PC-3 (cell line): Measurements from ENCODE around the gene VWA8. TPM values are rescaled to one million over a fixed set of nuclear protein-coding genes. Genes with fewer than 3 reads are reported as not detected.

ENCODE experiments used
- ATAC-seq: fragments of 200-7000 bp; cut with Tn5 transposase; 2 replicates; pipeline ENCODE4 v1.9.1; 2020; ENCODE audit warnings: mild to moderate bottlenecking, moderate library complexity
- BruUV-seq: library from RNA; stranded (reverse); fragments of 400-500 nt; replicated peaks from 2 replicates; lab custom pipeline; 2021; lab: Mats Ljungman, UMichigan
- CTCF ChIA-PET: fragments of 300-600 bp; sonication (Branson Sonifier 250); formaldehyde crosslinking; loops from one replicate; lab custom pipeline; 2022; ENCODE audit warnings: antibody characterized with exemption; lab: Charles Lee
- POLR2A ChIA-PET: fragments of 300-600 bp; sonication (Branson Sonifier 250); formaldehyde crosslinking; loops from one replicate; lab custom pipeline; 2022; ENCODE audit warnings: antibody characterized with exemption; ENCODE audit not compliant: unreplicated experiment; lab: Charles Lee
- DNase-seq: peaks from one replicate; pipeline ENCODE4 v3.0.0-alpha.2; 2015
- H2AFZ ChIP-seq: fragments of 300-600 bp; sonication (generic); 2 replicates; pipeline ENCODE4 v1.6.0; 2016; ENCODE audit warnings: antibody characterized with exemption, low read length
- H3F3A ChIP-seq: fragments of 300-600 bp; sonication (generic); one replicate; pipeline ENCODE4 v1.6.0; 2017; ENCODE audit warnings: antibody characterized with exemption, low read length, control low read depth, mild to moderate bottlenecking; ENCODE audit not compliant: unreplicated experiment
- H3K27ac ChIP-seq: fragments of 300-600 bp; sonication (generic); 2 replicates; pipeline ENCODE4 v1.5.1; 2016; ENCODE audit warnings: mild to moderate bottlenecking, low read length
- H3K27me3 ChIP-seq: fragments of 300-600 bp; sonication (generic); 2 replicates; pipeline ENCODE4 v1.6.1; 2016; ENCODE audit warnings: low read length, mixed read lengths
- H3K36me3 ChIP-seq: fragments of 300-600 bp; sonication (generic); 2 replicates; pipeline ENCODE4 v1.6.1; 2016; ENCODE audit warnings: low read depth, mixed run types, low read length, mixed read lengths
- H3K4me1 ChIP-seq: fragments of 300-600 bp; sonication (generic); 2 replicates; pipeline ENCODE4 v1.5.1; 2016; ENCODE audit warnings: low read length; ENCODE audit not compliant: insufficient read depth
- H3K4me2 ChIP-seq: fragments of 300-600 bp; sonication (generic); 2 replicates; pipeline ENCODE4 v1.6.0; 2016; ENCODE audit warnings: low read length
- H3K4me3 ChIP-seq: fragments of 300-600 bp; sonication (generic); 2 replicates; pipeline ENCODE4 v1.5.1; 2016; ENCODE audit warnings: mild to moderate bottlenecking, low read length, mixed read lengths
- H3K79me2 ChIP-seq: fragments of 300-600 bp; sonication (generic); 2 replicates; pipeline ENCODE4 v1.6.1; 2017; ENCODE audit warnings: low read length, mixed read lengths
- H3K9ac ChIP-seq: fragments of 300-600 bp; sonication (generic); 2 replicates; pipeline ENCODE4 v1.6.0; 2016; ENCODE audit warnings: mild to moderate bottlenecking, low read length
- H3K9me2 ChIP-seq: fragments of 300-600 bp; sonication (generic); replicated peaks from 2 replicates; pipeline ENCODE4 v1.6.1; 2016; ENCODE audit warnings: mixed run types, low read length, mixed read lengths
- H3K9me3 ChIP-seq: fragments of 300-600 bp; sonication (generic); 2 replicates; pipeline ENCODE4 v1.6.1; 2016; ENCODE audit warnings: low read length, mixed read lengths
- H4K20me1 ChIP-seq: fragments of 300-600 bp; sonication (generic); 2 replicates; pipeline ENCODE4 v1.6.1; 2016; ENCODE audit warnings: low read length, mixed read lengths
- EZH2 ChIP-seq: fragments of 300-600 bp; sonication (generic); IDR thresholded peaks from one replicate; pipeline ENCODE4 v1.6.1; 2017; ENCODE audit warnings: antibody characterized with exemption, mild to moderate bottlenecking, low read length; ENCODE audit not compliant: unreplicated experiment
- EZH2phosphoT487 ChIP-seq: fragments of 300-600 bp; sonication (generic); IDR thresholded peaks from 2 replicates; pipeline ENCODE4 v1.6.1; 2018; ENCODE audit warnings: mild to moderate bottlenecking, antibody characterized with exemption, low read length, borderline replicate concordance
- intact Hi-C: fragments of 100-400 bp; cut with micrococcal nuclease; formaldehyde crosslinking; loops from 2 replicates; pipeline ENCODE4 v1.9.0; 2023
- total RNA-seq: library from RNA; depleted of rRNA; stranded (reverse); fragments of >200 nt; gene quantifications from 2 replicates; pipeline ENCODE4 v1.2.3, GENCODE V29; 2014
- TF ChIP-seq, protein P1 (sequence below): fragments of 300-600 bp; sonication (generic); conservative IDR thresholded peaks from 2 replicates; pipeline ENCODE4 v1.5.1; 2017; ENCODE audit warnings: antibody characterized with exemption, low read depth, mild to moderate bottlenecking, low read length

Gene VWA8
- total RNA-seq, 1 experiment from 2014 or later, result 10.0 TPM

- H3K27ac ChIP-seq, result no peak overlapping the region
- H3K36me3 ChIP-seq, result no peaks in the 10 kb centered on the region
- POLR2A ChIA-PET, result no interaction called here
- H4K20me1 ChIP-seq, result no peaks in the 10 kb centered on the region
- DNase-seq (no peak), ATAC-seq (no peak)
- H3K9me2 ChIP-seq, result no peaks in the 10 kb centered on the region
- H3K27me3 ChIP-seq, result no peaks in the 10 kb centered on the region
- CTCF ChIA-PET, result interaction anchor here (0.7 kb wide), 1 partner anchor 291 kb away, joined by 3 read pairs; no protein-coding TSS in a partner anchor
- H3F3A ChIP-seq, result no peaks in the 10 kb centered on the region
- H3K79me2 ChIP-seq, result no peaks in the 10 kb centered on the region
- intact Hi-C loops, result no loop called here
- H3K4me3 ChIP-seq, result no peak overlapping the region
- H3K4me1 ChIP-seq, result no peaks in the 10 kb centered on the region
- no peak for TF ChIP-seq EZH2phosphoT487
- TF ChIP-seq, protein P1, sequence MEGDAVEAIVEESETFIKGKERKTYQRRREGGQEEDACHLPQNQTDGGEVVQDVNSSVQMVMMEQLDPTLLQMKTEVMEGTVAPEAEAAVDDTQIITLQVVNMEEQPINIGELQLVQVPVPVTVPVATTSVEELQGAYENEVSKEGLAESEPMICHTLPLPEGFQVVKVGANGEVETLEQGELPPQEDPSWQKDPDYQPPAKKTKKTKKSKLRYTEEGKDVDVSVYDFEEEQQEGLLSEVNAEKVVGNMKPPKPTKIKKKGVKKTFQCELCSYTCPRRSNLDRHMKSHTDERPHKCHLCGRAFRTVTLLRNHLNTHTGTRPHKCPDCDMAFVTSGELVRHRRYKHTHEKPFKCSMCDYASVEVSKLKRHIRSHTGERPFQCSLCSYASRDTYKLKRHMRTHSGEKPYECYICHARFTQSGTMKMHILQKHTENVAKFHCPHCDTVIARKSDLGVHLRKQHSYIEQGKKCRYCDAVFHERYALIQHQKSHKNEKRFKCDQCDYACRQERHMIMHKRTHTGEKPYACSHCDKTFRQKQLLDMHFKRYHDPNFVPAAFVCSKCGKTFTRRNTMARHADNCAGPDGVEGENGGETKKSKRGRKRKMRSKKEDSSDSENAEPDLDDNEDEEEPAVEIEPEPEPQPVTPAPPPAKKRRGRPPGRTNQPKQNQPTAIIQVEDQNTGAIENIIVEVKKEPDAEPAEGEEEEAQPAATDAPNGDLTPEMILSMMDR, result no peak
- no peak for TF ChIP-seq EZH2
- no peak overlapping the region for H3K4me2 ChIP-seq
- H2AFZ ChIP-seq, result no peak overlapping the region
- H3K9me3 ChIP-seq, result no peaks in the 10 kb centered on the region
- H3K9ac ChIP-seq, result no peak overlapping the region
- no TSS peak for BruUV-seq
These were observed 33.8 kb upstream of the VWA8 start for GRCh38 chr13:41994696-41995095.

GRCh38 chr13:41991936-41992335 lies 31.0 kb upstream of the VWA8 start:
- H3K27me3 ChIP-seq, result no peaks in the 10 kb centered on the region
- ATAC-seq, result no peak
- no peak overlapping the region for H3K9ac ChIP-seq
- no peak overlapping the region for H3K27ac ChIP-seq
- no peaks in the 10 kb centered on the region for H4K20me1 ChIP-seq
- intact Hi-C loops, result no loop called here
- no TSS peak for BruUV-seq
- TF ChIP-seq EZH2 (no peak), EZH2phosphoT487 (no peak)
- TF ChIP-seq, protein P1, result no peak
- H2AFZ ChIP-seq, result no peak overlapping the region
- no peaks in the 10 kb centered on the region for H3K79me2 ChIP-seq
- no peaks in the 10 kb centered on the region for H3K36me3 ChIP-seq
- no peaks in the 10 kb centered on the region for H3K9me3 ChIP-seq
- no peak overlapping the region for H3K4me2 ChIP-seq
- H3K4me3 ChIP-seq, result no peak overlapping the region
- no peaks in the 10 kb centered on the region for H3K4me1 ChIP-seq
- CTCF ChIA-PET, result no interaction called here
- DNase-seq, result no peak
- no peaks in the 10 kb centered on the region for H3K9me2 ChIP-seq
- H3F3A ChIP-seq, result no peaks in the 10 kb centered on the region
- POLR2A ChIA-PET, result no interaction called here

- no TSS peak for BruUV-seq
- DNase-seq (no peak), ATAC-seq (no peak)
- no peaks in the 10 kb centered on the region for H3K4me1 ChIP-seq
- H3K9me3 ChIP-seq, result no peaks in the 10 kb centered on the region
- no peaks in the 10 kb centered on the region for H3K36me3 ChIP-seq
- no peaks in the 10 kb centered on the region for H3F3A ChIP-seq
- ChIA-PET CTCF (no interaction called here), POLR2A (no interaction called here)
- H3K27ac ChIP-seq, result no peak overlapping the region
- TF ChIP-seq EZH2phosphoT487 (no peak), EZH2 (no peak)
- TF ChIP-seq, protein P1, result no peak
- H3K4me2 ChIP-seq, result no peak overlapping the region
- H2AFZ ChIP-seq, result no peak overlapping the region
- H3K79me2 ChIP-seq, result no peaks in the 10 kb centered on the region
- no peak overlapping the region for H3K9ac ChIP-seq
- H3K27me3 ChIP-seq, result no peaks in the 10 kb centered on the region
- H3K9me2 ChIP-seq, result no peaks in the 10 kb centered on the region
- no peak overlapping the region for H3K4me3 ChIP-seq
- H4K20me1 ChIP-seq, result no peaks in the 10 kb centered on the region
- intact Hi-C loops, result no loop called here
These were observed 27.3 kb upstream of the VWA8 start for GRCh38 chr13:41988244-41988643.
